Fibroblast of villous mesenchyme (primary cell): ENCODE results near the gene ZNF212. TPM values are rescaled to one million over a fixed set of nuclear protein-coding genes. Genes with fewer than 3 reads are reported as not detected.
A peak's percentile ranks its signal among the peaks of the same experiment; 100 is the strongest.

Experiments used
- DNase-seq: peaks from one replicate; pipeline ENCODE4 v3.0.0-alpha.2; 2010; ENCODE audit warnings: low read depth
- H3K4me3 ChIP-seq: 2 replicates; pipeline ENCODE4 v1.5.1; 2011; ENCODE audit warnings: low read depth, mild to moderate bottlenecking, low read length
- CTCF ChIP-seq: IDR thresholded peaks from 2 replicates; pipeline ENCODE4 v1.5.1; 2012; ENCODE audit warnings: low read depth, mild to moderate bottlenecking, low read length; ENCODE audit not compliant: insufficient read depth
- total RNA-seq: library from RNA; depleted of rRNA; stranded (reverse); fragments of >200 nt; gene quantifications from 2 replicates; pipeline ENCODE4 v1.2.3, GENCODE V29; 2012

Gene ZNF212
- total RNA-seq, 1 donor: 6.5 TPM

- no peak for TF ChIP-seq CTCF
- DNase-seq: no peak
These were observed 41.8 kb upstream of the ZNF212 start for GRCh38 chr7:149197675-149198074.

GRCh38 chr7:149198161-149198816 is 41.2 kb upstream of the ZNF212 start:
- no peak overlapping the region for H3K4me3 ChIP-seq
- DNase-seq: no peak
- no peak for TF ChIP-seq CTCF

More at GRCh38 chr7:149197675-149198074, 41.8 kb upstream of the ZNF212 start:
- no peak overlapping the region for H3K4me3 ChIP-seq

- DNase-seq: no peak
- no peak for TF ChIP-seq CTCF
- H3K4me3 ChIP-seq: no peak overlapping the region
These were observed 40.0 kb upstream of the ZNF212 start for GRCh38 chr7:149199234-149199995.

GRCh38 chr7:149202831-149203231 is 36.6 kb upstream of the ZNF212 start:
- TF ChIP-seq CTCF: no peak

GRCh38 chr7:149205690-149206381 is 33.6 kb upstream of the ZNF212 start:
- TF ChIP-seq CTCF: no peak
- no peak overlapping the region for H3K4me3 ChIP-seq
- no peak for DNase-seq

More at GRCh38 chr7:149202831-149203231, 36.6 kb upstream of the ZNF212 start:
- peak; percentile 29 for DNase-seq
- no peak overlapping the region for H3K4me3 ChIP-seq

- no peak for TF ChIP-seq CTCF
- DNase-seq: no peak
These were observed 32.0 kb upstream of the ZNF212 start for GRCh38 chr7:149207324-149208035.

More at GRCh38 chr7:149207324-149208035, 32.0 kb upstream of the ZNF212 start:
- no peak overlapping the region for H3K4me3 ChIP-seq
